Measurements from ENCODE around the gene GRM4. TPM values are rescaled to one million over a fixed set of nuclear protein-coding genes. Genes with fewer than 3 reads are reported as not detected.

Gene GRM4
- total RNA-seq, 2 donors from 2014 or later = 0.07 TPM; not detected in 1

GRCh38 chr6:34049395-34050342 lies 96.2 kb downstream of the GRM4 start:
- no peak overlapping the region for H3K4me3 ChIP-seq
- no peaks in the 10 kb centered on the region for H3K27me3 ChIP-seq
- TF ChIP-seq CTCF (IDR thresholded peaks at IDR 0.05) = no peak
- H3K27ac ChIP-seq = no peak overlapping the region
- no peaks in the 10 kb centered on the region for H3K4me1 ChIP-seq
- no peaks in the 10 kb centered on the region for H3K9me3 ChIP-seq
- intact Hi-C loops (cut with DNase I) = no loop called here
- no peak overlapping the region for H3K9ac ChIP-seq (ENCODE audit: low read depth in 2 of 2, low read length in 2 of 2)
- H3K36me3 ChIP-seq = no peaks in the 10 kb centered on the region
- no peak for DNase-seq

- no peaks in the 10 kb centered on the region for H3K36me3 ChIP-seq
- no peak for DNase-seq
- H3K27me3 ChIP-seq = no peaks in the 10 kb centered on the region
- H3K27ac ChIP-seq = no peak overlapping the region
- H3K4me1 ChIP-seq = no peaks in the 10 kb centered on the region
- H3K9me3 ChIP-seq = no peaks in the 10 kb centered on the region
- TF ChIP-seq CTCF (IDR thresholded peaks at IDR 0.05) = no peak
- intact Hi-C loops (cut with DNase I) = no loop called here
- H3K4me3 ChIP-seq = no peak overlapping the region
- H3K9ac ChIP-seq (ENCODE audit: low read depth in 2 of 2, low read length in 2 of 2) = no peak overlapping the region
Measured at GRCh38 chr6:34047913-34048867, 97.7 kb downstream of the GRM4 start.

GRCh38 chr6:34046617-34047016 lies 99.3 kb downstream of the GRM4 start:
- H3K4me1 ChIP-seq = no peaks in the 10 kb centered on the region
- no peak overlapping the region for H3K9ac ChIP-seq (ENCODE audit: low read depth in 2 of 2, low read length in 2 of 2)
- no peaks in the 10 kb centered on the region for H3K27me3 ChIP-seq
- no peak overlapping the region for H3K27ac ChIP-seq
- no peak overlapping the region for H3K4me3 ChIP-seq
- no peaks in the 10 kb centered on the region for H3K36me3 ChIP-seq
- no peak for DNase-seq
- intact Hi-C loops (cut with DNase I) = no loop called here
- no peak for TF ChIP-seq CTCF (IDR thresholded peaks at IDR 0.05)
- H3K9me3 ChIP-seq = no peaks in the 10 kb centered on the region

GRCh38 chr6:34045771-34046170 lies 100.1 kb downstream of the GRM4 start:
- Histone ChIP-seq H3K27ac (no peak overlapping the region), H3K4me3 (no peak overlapping the region), H3K27me3 (no peaks in the 10 kb centered on the region), H3K36me3 (no peaks in the 10 kb centered on the region), H3K4me1 (no peaks in the 10 kb centered on the region), H3K9me3 (no peaks in the 10 kb centered on the region), H3K9ac (ENCODE audit: low read depth in 2 of 2, low read length in 2 of 2) (no peak overlapping the region)
- TF ChIP-seq CTCF (IDR thresholded peaks at IDR 0.05) = no peak
- no peak for DNase-seq
- intact Hi-C loops (cut with DNase I) = no loop called here

GRCh38 chr6:34044945-34045595 lies 100.8 kb downstream of the GRM4 start:
- Histone ChIP-seq H3K36me3 (no peaks in the 10 kb centered on the region), H3K4me1 (no peaks in the 10 kb centered on the region), H3K9ac (ENCODE audit: low read depth in 2 of 2, low read length in 2 of 2) (no peak overlapping the region), H3K9me3 (no peaks in the 10 kb centered on the region), H3K27ac (no peak overlapping the region), H3K4me3 (no peak overlapping the region), H3K27me3 (no peaks in the 10 kb centered on the region)
- no peak for DNase-seq
- TF ChIP-seq CTCF (IDR thresholded peaks at IDR 0.05) = no peak
- intact Hi-C loops (cut with DNase I) = no loop called here

Measured in colonic mucosa (tissue), 4 donors.